GM21526 (cell line): Measurements from ENCODE around the gene PLA2R1.

ENCODE experiments used
- ATAC-seq: cut with Tn5 transposase; IDR thresholded peaks from one replicate; pipeline ENCODE4 v1.9.1; 2021; ENCODE audit warnings: moderate library complexity; ENCODE audit not compliant: unreplicated experiment, low FRiP score

Gene PLA2R1

DNA sequence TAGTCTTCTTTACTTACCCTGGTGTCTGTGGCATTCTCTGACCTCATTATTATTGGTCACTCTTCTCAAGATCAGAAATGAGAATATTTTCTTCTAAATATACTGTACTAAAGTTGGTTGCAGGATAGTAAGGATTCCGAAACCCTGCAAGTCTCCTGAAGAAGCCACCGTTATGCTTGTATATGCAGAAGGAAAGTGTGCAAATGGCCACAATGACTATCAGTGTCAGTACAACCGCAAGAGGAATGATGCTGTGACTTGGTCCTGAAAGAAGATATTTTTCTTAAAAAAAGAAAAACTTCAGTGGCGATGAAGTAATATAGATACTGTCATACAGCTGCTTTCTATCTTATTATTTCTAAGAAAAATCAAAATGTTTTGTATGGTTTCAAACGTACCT lies 120.7 kb downstream of the PLA2R1 start:
- ATAC-seq: no peak

DNA sequence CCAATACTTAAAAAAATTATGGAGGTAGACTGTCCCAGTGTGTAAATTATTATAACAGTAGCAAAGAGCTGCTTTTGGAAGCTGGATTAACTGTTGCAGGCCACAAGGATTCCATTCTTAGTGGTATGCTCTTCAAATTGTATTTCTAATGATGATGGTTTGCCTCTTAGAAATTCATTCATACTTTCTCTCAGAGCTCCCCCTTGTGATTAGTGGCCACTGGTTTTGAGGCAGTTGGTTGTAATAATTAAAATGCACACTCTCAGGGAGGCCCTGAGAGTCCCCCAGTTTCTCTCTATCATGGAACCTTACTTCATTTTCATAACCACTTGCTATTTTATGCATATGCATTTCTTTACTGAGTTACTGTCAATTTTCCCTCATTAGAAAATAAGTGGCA lies 122.5 kb downstream of the PLA2R1 start:
- ATAC-seq: peak; percentile 65

DNA sequence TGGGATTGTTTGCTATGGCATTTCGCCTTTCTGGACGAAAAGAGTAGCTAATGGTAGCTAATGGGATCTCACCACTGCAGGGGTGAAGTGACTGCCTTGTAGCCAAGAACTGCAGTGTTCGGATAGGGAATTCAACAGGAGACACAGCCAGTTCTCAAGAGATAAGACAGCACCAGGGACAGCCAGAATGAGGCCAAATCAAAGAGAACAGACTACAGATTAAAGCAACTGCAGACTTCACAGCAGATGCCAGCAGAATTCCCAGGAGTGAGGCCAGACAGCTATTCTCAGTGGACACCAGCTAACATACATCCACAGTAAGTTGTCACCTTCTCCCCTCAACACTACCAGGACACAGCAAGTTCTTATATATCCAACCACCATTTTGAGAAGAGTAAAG lies 124.0 kb downstream of the PLA2R1 start:
- ATAC-seq: no peak

DNA sequence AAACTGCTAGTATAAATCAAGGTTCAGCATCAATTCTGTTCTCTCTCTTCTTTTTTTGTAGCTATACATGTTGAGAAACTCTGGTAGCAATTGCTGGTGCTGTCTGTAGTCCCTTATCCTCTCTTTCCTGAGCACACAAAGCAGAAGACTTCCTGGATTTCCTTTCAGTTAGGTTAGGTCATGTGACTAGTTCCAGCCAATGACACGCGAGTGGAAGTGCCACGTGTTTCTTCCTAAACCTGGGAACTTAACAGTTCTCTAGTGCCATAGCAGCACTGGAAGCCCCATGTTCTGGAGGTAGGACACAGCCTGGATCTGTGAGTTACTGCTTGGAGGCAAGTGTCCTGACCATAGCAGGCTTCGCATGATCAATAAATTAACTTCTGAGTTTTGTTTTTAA lies 125.9 kb downstream of the PLA2R1 start:
- ATAC-seq: no peak

DNA sequence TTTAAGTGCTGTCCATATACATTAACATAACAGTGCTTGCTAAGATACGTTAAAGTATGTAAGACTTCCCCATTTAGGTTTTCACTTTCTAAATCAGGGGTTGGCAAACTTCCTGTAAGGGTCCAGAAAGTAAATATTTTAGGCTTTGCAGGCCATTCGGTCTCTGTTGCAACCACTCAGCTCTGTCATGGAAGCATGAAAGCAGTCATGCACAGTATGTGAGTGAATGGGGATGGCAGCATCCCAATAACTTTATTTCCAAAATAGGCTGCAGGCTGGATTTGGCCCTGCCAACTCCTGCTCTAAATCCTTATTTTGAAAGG lies 128.7 kb downstream of the PLA2R1 start:
- ATAC-seq: peak; percentile 93

DNA sequence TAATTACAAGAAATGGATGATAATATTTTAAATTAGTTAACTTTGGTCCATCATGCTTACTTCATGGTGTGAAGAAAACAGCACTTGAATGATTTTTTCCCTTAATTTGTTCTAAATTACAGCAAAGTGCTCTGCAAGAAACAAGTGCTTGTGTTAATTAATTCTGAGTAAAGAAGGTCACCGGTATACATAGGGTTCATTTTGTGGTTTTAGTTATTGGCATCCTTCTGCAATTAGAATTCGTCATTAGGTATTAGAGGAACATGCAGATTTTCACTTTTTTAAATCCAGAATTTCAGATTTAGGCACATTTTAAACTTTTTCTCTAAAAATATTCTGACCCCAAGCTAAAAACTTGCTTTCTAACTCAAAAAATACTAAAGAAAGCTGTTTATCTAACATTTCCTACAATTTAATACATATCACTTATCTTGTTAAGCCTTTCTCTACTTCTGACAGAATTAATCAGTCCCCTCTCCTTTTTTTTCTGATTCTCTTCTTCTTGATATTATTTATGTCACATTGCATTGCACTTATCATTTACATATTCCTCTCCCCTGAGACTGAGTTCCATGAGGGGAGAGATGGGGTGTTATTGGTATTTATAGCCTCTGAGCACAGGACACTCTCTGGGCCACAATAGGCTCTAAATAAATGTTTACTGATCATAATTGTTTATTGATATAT lies 129.2 kb downstream of the PLA2R1 start:
- ATAC-seq: no peak

DNA sequence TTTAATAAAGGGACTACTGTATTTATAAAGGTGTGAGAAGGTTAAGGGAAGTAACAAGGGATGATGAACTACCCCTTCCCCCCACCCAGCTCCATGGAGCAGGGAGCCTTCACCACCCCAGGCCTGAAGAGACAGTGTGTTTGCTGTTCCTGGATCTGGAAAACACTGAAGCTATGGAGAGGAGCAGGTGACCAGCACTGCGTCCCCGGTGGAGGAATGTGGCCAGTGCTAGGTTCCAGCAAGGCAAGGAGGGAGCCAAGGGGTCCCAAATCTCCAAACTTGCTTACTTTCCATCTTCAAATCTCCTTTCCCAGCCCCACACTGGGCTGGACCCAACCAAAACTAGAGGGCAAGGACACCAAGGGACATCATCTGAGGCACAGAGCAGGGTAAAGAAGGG lies 135.7 kb downstream of the PLA2R1 start:
- no peak for ATAC-seq

DNA sequence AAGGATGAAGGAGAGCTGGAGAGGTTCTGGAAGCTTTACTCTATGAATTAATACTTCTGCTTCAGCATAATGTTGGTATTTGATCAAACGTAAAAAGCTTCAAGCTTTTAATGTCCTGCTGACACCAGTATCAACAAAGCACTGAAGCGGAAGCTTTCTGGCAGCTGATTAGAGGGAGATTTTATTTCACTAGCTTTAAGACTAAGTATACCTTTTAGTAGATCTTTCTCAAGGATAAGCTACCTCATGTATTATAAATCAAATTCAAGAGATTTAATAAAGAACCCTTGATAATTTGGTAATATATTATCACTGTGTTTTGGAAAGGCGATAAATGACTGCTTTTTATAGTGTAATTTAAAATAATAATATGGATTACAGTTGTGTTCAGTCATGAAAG lies 136.4 kb downstream of the PLA2R1 start:
- ATAC-seq: no peak

DNA sequence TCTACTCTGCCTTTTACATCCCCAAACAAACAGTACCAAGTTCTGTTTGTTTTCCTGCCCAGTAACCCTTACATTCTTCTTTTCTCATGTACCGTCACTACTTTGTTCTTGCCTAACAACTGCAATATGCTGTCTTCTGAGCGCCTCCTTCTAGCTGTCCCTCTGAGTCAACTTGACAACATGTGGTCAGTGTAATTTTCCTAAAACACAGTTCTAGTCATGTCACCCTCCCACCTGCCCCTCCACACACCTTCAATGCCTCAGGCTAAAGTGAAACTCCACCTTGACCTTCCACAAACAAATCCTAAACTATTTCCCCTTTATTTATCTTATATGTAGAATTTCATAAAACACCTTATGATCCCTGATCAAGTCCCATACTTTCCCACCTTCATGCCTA lies 139.9 kb downstream of the PLA2R1 start:
- peak; percentile 56 for ATAC-seq

DNA sequence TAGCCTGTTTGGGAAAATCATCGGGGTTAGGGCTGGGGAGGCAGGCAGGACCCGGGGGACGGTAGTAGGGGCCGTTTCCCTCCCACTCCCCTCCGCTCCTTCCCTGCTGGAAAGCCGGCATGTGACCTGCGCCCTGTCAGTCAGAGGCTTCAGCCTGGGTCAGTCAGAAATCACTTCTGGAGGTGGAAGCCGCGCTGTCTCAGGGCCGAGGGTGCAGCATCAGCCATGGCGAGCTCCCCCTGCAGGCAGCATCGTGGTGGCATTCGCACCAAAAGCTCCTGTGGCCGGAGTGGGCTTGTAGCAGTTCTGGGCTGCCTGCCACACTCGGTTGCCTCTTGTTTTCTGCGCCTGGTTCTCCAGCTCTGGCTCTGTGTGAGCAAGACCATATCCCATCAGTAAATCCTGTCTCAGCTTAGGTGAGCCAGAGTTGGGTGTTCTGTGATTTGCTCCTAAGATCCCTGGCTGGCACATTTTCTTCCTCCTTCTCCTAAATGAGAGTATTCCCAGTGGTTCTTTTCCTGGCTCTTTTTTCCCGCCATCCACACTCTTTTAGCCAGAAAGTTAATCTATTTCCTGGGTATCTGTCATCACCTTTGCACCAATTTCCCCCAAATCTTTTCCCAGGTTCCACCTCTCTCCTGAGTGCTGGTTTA lies 140.5 kb downstream of the PLA2R1 start:
- ATAC-seq: peak; percentile 96

DNA sequence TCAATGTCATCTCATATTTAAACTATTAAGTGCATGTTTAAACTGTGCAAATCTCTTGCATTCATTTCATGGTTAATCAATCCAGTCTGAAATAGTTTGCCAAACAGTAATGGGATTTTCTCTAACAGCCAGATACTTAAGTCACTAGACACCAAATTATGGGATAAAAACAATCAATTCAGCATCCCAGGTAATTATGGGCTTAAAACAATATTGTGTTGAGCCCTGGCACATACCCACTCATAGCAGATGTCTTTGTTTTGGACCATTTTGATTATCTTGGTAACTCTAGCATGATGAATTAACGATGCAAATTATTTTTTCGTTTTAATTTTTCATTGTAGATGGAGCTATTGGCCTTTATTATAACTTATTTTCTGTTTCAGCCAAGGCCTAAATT lies 145.9 kb downstream of the PLA2R1 start:
- ATAC-seq: no peak

DNA sequence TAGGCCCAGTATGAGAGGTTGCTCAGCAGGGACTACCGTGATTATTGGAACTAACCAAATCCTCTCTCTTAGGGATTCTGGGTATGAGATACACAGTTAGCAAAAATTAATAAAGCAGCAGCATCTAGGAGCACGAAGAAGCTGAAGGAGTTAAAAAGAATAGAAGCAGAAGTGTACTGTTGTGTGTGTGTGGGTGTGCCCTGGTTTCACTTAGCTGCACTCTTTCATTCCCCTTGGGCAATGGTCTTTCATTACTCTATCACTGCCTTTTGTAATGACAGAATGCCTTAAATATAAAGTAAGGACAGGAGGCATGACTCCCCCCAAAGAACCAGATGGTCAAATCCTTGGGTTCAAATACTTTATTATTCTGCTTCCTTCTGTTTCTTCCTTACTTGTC lies 148.5 kb downstream of the PLA2R1 start:
- no peak for ATAC-seq

DNA sequence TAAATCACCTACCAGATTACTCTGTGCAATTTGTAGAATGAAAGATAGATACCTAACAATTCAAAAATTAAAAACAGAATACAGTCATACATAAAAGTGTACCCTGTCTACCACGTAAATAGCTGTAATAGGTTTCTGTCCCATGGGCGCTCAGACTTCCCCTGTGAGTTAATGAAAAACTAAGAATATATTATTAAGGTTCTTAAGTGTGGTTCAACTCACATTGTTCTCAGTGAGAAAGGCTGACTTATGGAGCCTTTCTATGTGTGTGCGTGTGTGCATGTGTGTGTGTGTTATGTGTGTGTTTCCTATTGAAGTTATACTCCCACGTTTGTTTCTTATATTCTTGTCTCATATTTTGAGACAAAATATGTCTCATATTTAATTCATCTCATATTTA lies 149.8 kb downstream of the PLA2R1 start:
- ATAC-seq: no peak

DNA sequence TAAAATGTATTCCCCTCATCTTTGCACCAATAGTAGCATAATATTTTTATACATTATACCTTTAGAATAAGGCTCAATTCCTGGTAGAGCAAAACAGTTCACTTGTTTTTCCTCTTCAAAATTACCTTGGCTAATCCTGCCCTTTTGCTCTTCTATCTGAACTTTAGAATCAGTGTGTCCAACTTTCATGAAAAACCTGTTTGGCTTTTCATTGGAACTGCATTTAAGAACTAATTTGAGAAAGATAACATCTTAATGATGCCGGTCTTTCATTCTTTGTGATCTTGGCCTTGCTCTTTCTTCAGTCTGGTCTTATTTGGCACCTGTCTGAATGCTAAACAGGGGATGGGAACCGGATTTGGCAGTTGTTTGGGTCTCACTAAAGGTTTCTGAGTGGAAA lies 151.5 kb downstream of the PLA2R1 start:
- ATAC-seq: no peak

DNA sequence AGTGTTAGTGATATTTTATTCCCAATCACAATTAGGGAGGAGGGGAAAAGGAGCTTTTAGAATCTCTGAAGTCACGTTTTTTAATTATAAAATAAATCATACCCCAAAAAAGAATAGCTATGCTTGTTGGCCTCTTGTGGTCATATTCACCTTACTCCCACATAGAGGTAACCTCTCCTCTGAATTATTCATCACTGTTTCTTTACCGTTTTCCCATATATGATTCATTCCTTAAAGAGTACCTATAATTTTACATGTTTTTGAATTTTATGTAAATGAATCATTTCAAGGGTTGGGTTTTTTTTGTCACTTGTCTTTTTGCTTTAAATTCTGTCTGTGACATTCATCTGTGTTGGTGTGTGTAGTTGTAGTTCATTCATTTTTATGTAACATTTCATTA lies 153.8 kb downstream of the PLA2R1 start:
- no peak for ATAC-seq

DNA sequence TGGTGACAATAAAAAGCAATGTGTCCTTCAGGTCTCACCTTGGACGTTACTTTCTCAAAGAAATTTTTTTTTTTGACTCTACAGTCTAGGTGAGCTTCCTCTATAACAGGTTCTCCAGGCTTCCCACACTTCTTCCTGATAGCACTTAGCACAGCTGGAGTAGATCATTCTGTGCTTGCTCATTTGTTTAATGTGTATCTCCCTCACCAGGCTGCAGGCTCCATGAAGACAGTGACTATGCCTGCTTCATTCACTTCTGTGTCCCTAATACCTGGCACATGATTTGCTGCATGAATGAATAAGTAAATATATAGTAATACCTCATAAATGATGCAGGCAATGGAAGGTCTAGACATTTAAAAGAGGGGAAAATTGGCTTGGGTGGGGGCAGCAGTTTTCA lies 154.5 kb downstream of the PLA2R1 start:
- no peak for ATAC-seq

DNA sequence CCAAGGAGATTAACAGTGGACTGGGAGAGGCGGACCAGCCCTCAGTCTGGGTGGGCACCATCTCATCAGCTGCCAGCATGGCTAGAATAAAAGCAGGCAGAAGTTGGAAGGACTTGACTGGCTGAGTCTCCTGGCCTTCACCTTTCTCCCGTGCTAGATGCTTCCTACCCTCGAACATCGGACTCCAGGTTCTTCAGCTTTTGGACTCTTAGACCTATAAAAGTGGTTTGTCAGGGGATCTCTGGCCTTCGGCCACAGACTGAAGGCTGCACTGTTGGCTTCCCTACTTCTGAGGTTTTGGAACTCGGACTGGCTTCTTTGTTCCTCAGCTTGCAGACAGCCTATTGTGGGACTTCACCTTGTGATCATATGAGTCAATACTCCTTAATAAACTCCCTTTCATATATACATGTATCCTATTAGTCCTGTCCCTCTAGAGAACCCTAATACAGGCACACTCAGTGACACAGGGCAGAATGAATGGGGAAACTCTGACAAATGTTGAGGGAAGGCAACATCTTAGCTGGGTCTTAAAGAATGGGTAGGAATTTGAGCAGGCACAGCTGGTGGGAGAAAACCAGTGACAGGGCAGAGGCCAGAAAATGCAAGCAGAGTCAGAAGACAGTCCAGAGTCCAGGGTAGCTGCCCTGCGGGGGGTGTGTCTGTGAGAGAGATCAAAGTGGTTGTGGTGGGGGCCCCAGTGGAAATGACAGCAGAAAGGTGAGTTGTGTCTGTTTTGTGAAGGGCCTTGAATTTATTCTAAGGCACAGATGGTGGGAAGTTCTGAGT lies 156.3 kb downstream of the PLA2R1 start:
- ATAC-seq: no peak

DNA sequence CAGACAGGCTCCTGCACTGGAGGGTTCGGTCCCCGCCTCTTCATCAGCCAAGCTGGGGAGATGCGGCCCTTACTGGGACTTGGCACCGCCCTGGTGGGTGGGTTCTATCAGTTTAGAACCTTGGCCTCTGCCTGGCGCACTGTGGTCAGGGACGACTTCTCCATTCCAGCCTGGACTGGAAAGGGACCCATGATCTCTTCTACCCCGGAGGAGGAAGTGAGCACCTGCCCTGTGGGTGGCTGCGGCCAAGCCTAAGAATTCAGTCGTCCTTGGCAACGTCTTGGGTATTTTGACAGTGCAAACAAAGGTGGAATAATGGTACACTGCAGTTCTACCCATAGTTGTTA lies 157.5 kb downstream of the PLA2R1 start:
- peak; percentile 51 for ATAC-seq

DNA sequence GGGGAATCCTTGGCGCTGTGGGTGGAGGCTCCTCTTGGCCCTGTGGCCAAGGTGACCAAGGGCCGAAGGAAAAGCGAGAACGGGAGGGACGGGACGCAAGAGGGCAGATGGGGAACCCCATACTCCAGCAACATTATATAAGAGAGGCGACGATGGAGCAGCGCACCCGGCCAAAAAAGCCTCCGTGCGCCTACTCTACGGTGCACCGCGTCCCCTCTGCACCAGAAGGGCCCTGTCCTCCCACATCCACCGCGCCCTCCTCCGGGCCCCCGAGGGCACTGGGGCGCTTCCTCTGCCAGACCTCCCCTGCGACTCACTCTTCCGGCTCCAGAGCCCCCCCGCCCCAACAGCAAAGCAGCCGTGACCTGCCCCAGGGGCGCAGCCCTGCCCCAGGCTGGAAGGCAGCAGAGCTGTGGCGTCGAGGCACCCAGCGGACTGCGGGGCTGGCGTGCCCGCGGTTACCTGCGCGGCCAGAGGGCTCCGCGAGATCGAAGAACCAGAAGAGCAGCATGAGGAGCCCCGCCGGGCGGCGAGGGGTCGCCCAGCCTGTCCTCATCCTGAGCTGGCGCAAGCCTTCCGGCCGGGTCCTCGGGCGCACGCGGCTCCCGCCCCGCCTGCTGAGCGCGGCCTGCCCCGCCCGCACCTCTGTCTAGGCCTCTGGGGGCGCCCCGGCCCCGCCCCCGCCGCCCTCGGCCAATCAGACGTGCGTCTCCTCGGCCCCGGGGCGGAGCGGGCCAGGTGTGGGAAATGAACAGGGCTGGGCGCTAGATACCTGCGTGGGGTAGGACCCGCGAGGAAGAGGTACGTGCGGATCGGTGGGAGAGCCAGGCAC lies 158.1 kb downstream of the PLA2R1 start, which contains the start of gene LY75:
Gene LY75, minus strand, starts transcription at position 630 of the 832 bp plus-strand sequence.
- peak; percentile 88 for ATAC-seq

DNA sequence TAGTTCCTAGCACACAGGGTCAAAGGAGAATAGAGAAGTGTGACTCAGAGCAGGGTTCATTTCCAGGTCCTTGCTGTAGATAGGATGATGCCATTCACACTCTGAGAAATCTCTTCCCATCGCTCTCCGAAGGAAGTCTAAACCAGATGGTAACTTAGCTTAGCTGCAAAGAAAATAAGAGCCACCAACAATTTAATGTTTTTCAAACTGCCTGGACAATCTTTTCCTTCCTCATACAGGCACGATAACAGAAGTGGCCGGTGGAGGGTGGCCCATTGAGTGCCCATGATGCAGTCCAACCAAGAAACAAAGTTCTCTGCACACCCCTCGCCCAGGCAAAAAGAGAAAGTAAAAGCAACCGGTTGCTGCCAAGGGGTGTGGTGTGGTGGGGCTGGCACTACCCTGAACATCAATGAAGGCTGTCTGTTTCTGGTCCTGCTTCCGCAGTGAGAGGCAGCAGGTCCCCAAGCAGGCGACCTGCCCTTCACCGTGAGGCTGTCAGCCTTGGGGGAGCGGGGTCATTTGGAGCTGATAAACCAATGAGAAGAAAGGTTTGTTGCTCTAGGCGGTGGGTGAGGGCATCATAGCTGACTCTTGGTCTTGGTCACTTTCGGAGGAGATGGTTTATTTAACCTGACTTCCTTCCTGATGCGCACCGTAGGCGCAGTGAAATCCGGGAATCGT lies 158.8 kb downstream of the PLA2R1 start:
- ATAC-seq: peak; percentile 33
